ENCODE measurements around the gene YWHAE. TPM values are rescaled to one million over a fixed set of nuclear protein-coding genes. Genes with fewer than 3 reads are reported as not detected.
"Not testable (repeated sequence)": the region's sequence is repeated elsewhere in the genome, so short reads cannot be mapped to it uniquely, and the experiment has no call there.

The YWHAE gene
- total and polyA plus RNA-seq, 2 experiments from 2014 or later, result 658 to 2,297 TPM

GRCh38 chr17:1391577-1391976 lies 8.4 kb downstream of the YWHAE start:
- Histone ChIP-seq H3K27me3 (no peaks in the 10 kb centered on the region), H3K9me3 (ENCODE audit: low read depth) (no peaks in the 10 kb centered on the region), H3K36me3 (no peaks in the 10 kb centered on the region), H3K27ac (peak overlapping the region; percentile 96), H3K4me3 (peak overlapping the region; percentile 14), H3K4me1 (ENCODE audit: low read depth) (peaks cover 53% of the 10 kb centered on the region)
- no peak for DNase-seq (ENCODE audit: low read depth in 1 of 2, low spot score in 1 of 2)
- TF ChIP-seq, protein P1, sequence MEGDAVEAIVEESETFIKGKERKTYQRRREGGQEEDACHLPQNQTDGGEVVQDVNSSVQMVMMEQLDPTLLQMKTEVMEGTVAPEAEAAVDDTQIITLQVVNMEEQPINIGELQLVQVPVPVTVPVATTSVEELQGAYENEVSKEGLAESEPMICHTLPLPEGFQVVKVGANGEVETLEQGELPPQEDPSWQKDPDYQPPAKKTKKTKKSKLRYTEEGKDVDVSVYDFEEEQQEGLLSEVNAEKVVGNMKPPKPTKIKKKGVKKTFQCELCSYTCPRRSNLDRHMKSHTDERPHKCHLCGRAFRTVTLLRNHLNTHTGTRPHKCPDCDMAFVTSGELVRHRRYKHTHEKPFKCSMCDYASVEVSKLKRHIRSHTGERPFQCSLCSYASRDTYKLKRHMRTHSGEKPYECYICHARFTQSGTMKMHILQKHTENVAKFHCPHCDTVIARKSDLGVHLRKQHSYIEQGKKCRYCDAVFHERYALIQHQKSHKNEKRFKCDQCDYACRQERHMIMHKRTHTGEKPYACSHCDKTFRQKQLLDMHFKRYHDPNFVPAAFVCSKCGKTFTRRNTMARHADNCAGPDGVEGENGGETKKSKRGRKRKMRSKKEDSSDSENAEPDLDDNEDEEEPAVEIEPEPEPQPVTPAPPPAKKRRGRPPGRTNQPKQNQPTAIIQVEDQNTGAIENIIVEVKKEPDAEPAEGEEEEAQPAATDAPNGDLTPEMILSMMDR (IDR thresholded peaks at IDR 0.05; ENCODE audit: low read depth, low read length), result no peak

- H3K9me3 ChIP-seq (ENCODE audit: low read depth), result no peaks in the 10 kb centered on the region
- peak overlapping the region; percentile 14 for H3K4me3 ChIP-seq
- no peaks in the 10 kb centered on the region for H3K27me3 ChIP-seq
- H3K36me3 ChIP-seq, result no peaks in the 10 kb centered on the region
- TF ChIP-seq, protein P1 (IDR thresholded peaks at IDR 0.05; ENCODE audit: low read depth, low read length), result no peak
- H3K4me1 ChIP-seq (ENCODE audit: low read depth), result peaks cover 55% of the 10 kb centered on the region
- peak; percentile 73 to 77 for DNase-seq (ENCODE audit: low read depth in 1 of 2, low spot score in 1 of 2)
- H3K27ac ChIP-seq, result peak overlapping the region; percentile 96
Observed at GRCh38 chr17:1390432-1391367, 9.3 kb downstream of the YWHAE start.

- not testable (repeated sequence) for H3K9me3 ChIP-seq (ENCODE audit: low read depth); H3K4me3 ChIP-seq; H3K36me3 ChIP-seq; DNase-seq (ENCODE audit: low read depth in 1 of 2, low spot score in 1 of 2); H3K27me3 ChIP-seq
- Histone ChIP-seq H3K4me1 (ENCODE audit: low read depth) (peaks cover 44% of the 10 kb centered on the region), H3K27ac (peak overlapping the region; percentile 50)
Observed at GRCh38 chr17:1387490-1388227, 12.4 kb downstream of the YWHAE start.

DNA sequence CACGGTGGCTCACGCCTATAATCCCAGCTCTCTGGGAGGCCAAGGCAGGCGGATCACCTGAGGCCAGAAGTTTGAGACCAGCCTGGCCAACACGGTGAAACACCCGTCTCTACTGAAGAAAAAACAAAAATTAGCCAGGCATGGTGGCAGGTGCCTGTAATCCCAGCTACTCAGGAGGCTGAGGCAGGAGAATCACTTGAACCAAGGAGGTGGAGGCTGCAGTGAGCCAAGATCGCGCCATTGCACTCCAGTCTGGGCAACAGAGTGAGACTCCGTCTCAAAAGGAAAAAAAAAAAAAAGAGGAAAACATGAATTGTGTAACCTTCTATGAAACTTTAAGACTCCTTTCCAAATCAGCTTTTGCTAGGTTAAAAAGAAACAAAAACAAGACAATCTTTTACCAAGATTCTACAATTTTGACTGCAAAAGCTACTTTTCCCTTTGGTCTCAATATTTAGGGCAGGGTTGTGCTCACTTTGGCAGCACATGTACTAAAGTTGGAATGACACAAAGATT lies 13.3 kb downstream of the YWHAE start:
- H3K36me3 ChIP-seq; H3K27me3 ChIP-seq; H3K9me3 ChIP-seq (ENCODE audit: low read depth); H3K4me3 ChIP-seq; DNase-seq (ENCODE audit: low read depth in 1 of 2, low spot score in 1 of 2): not testable (repeated sequence)
- peak overlapping the region; percentile 65 for H3K27ac ChIP-seq
- H3K4me1 ChIP-seq (ENCODE audit: low read depth), result peaks cover 37% of the 10 kb centered on the region

DNA sequence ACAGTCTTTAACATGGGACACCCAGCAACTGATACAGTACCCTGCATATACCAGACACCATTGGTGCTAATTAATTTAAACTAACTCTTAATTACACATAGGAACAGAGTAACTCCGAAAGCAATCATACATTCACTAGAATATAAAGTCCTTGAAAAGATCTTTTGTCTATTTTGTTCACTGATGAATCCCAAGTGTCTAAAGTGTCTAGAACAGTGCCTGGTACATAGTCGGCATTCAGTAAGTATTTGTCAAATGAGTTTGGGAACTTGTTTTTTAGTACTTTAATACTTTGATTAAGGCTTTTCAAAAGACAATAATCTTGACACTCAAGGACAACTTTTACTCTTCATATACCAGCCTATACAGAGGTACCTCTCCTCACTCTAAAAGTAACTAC lies 13.8 kb downstream of the YWHAE start:
- H3K9me3 ChIP-seq (ENCODE audit: low read depth), result no peaks in the 10 kb centered on the region
- no peaks in the 10 kb centered on the region for H3K27me3 ChIP-seq
- no peak for DNase-seq (ENCODE audit: low read depth in 1 of 2, low spot score in 1 of 2)
- no peaks in the 10 kb centered on the region for H3K36me3 ChIP-seq
- peak overlapping the region; percentile 65 for H3K27ac ChIP-seq
- TF ChIP-seq, protein P1 (IDR thresholded peaks at IDR 0.05; ENCODE audit: low read depth, low read length), result no peak
- H3K4me1 ChIP-seq (ENCODE audit: low read depth), result peaks cover 32% of the 10 kb centered on the region
- H3K4me3 ChIP-seq, result no peak overlapping the region

GRCh38 chr17:1385861-1386260 lies 14.2 kb downstream of the YWHAE start:
- H3K4me3 ChIP-seq, result no peak overlapping the region
- H3K4me1 ChIP-seq (ENCODE audit: low read depth), result peaks cover 31% of the 10 kb centered on the region
- DNase-seq (ENCODE audit: low read depth in 1 of 2, low spot score in 1 of 2), result no peak
- H3K9me3 ChIP-seq (ENCODE audit: low read depth), result no peaks in the 10 kb centered on the region
- H3K27me3 ChIP-seq, result no peaks in the 10 kb centered on the region
- peak overlapping the region; percentile 65 for H3K27ac ChIP-seq
- TF ChIP-seq, protein P1 (IDR thresholded peaks at IDR 0.05; ENCODE audit: low read depth, low read length), result no peak
- H3K36me3 ChIP-seq, result no peaks in the 10 kb centered on the region

Measured in cardiac muscle cell (in vitro differentiated cells and primary cell).